Measurements from ENCODE around the gene ZNF605. TPM values are rescaled to one million over a fixed set of nuclear protein-coding genes. Genes with fewer than 3 reads are reported as not detected.

Gene ZNF605
- total and polyA plus RNA-seq, 10 of the 15 experiments (the other 5 are each of a cell fraction or from before 2014, with no cell fraction given), result 0.95 to 4.8 (median 2.5) TPM

GRCh38 chr12:132908145-132909029, 47.7 kb downstream of the ZNF605 start (continued):
- TF ChIP-seq PRDM15 (CRISPR knock-in tag; IDR thresholded peaks at IDR 0.05) (no peak), NR2C1 (IDR thresholded peaks at IDR 0.05) (no peak), NKRF (conservative IDR thresholded peaks at IDR 0.05) (no peak), NR2C2 (IDR thresholded peaks at IDR 0.05; ENCODE audit: borderline replicate concordance, control insufficient read depth, insufficient read length, low read depth) (no peak), SP1 (IDR thresholded peaks at IDR 0.05; ENCODE audit: low read depth, low read length) (peak; percentile 94), ELK1 (IDR thresholded peaks at IDR 0.05; ENCODE audit: low read depth, low read length) (no peak), BHLHE40 (IDR thresholded peaks at IDR 0.05; ENCODE audit: borderline replicate concordance in 1 of 2, low read depth in 2 of 2, low read length in 1 of 2) (no peak), SIX5 (IDR thresholded peaks at IDR 0.05; ENCODE audit: low read depth, low read length, severe bottlenecking) (no peak), DPF2 (IDR thresholded peaks at IDR 0.05) (no peak), NBN (IDR thresholded peaks at IDR 0.05) (no peak), EGR1 (IDR thresholded peaks at IDR 0.05; ENCODE audit: borderline replicate concordance in 1 of 2, low read depth in 2 of 2, low read length in 2 of 2) (no peak), ZNF592 (IDR thresholded peaks at IDR 0.05) (no peak), BCL3 (IDR thresholded peaks at IDR 0.05; ENCODE audit: borderline replicate concordance, insufficient read depth, low read depth, low read length, poor library complexity, severe bottlenecking) (no peak), SREBF1 (IDR thresholded peaks at IDR 0.05; ENCODE audit: low read length) (no peak), ZNF24 (IDR thresholded peaks at IDR 0.05) (no peak), ATF7 (IDR thresholded peaks at IDR 0.05; ENCODE audit: low read depth) (no peak)

Measured in GM12878 (cell line).